K562 (cell line): ENCODE data around the gene TMEM143. TPM values are rescaled to one million over a fixed set of nuclear protein-coding genes. Genes with fewer than 3 reads are reported as not detected.

Experiments
- CEBPG ChIP-seq, 3 experiments: fragments of 200-800 bp in 1 of 3; sonication (Bioruptor generic) in 1 of 3; sonication (generic) in 1 of 3; formaldehyde crosslinking in 1 of 3; IDR thresholded peaks in 2 of 3; conservative IDR thresholded peaks in 1 of 3; 2 replicates each; pipeline versions ENCODE4 v1.6.1 to v1.8.0; 2016 to 2022; ENCODE audit warnings: missing compliant biosample characterization in 2 of 3, missing genetic modification characterization in 2 of 3, mild to moderate bottlenecking in 1 of 3, missing genetic modification reagents in 1 of 3
- CHCHD3 ChIP-seq: fragments of 250-450 bp; sonication (Bioruptor Pico); IDR thresholded peaks from 2 replicates; pipeline ENCODE4 v2.1.2; 2022; ENCODE audit warnings: mild to moderate bottlenecking
- CHD7 ChIP-seq: fragments of 200-600 bp; sonication (generic); IDR thresholded peaks from one replicate; pipeline ENCODE4 v1.6.1; 2012; ENCODE audit warnings: mild to moderate bottlenecking, low read depth, low read length, inconsistent platforms
- DACH1 ChIP-seq: fragments of 450-650 bp; IDR thresholded peaks from 2 replicates; pipeline ENCODE4 v1.6.1; 2018; ENCODE audit not compliant: partially characterized antibody
- ELF1 ChIP-seq: fragments of 200-800 bp; sonication (Bioruptor generic); IDR thresholded peaks from 2 replicates; pipeline ENCODE4 v1.6.1; 2016; ENCODE audit warnings: missing genetic modification characterization, missing compliant biosample characterization
- EP400 ChIP-seq: fragments of 450-650 bp; IDR thresholded peaks from 2 replicates; pipeline ENCODE4 v1.6.1; 2017; ENCODE audit warnings: antibody characterized with exemption, mild to moderate bottlenecking, moderate library complexity
- HDGF ChIP-seq: fragments of 450-650 bp; IDR thresholded peaks from 2 replicates; pipeline ENCODE4 v1.6.1; 2016
- ILK ChIP-seq: fragments of 450-650 bp; IDR thresholded peaks from 2 replicates; pipeline ENCODE4 v1.6.1; 2016; ENCODE audit warnings: missing genetic modification characterization, low read depth, mild to moderate bottlenecking, missing compliant biosample characterization, moderate library complexity, borderline replicate concordance
- L3MBTL2 ChIP-seq: fragments of 450-650 bp; IDR thresholded peaks from 2 replicates; pipeline ENCODE4 v1.6.1; 2016; ENCODE audit warnings: mild to moderate bottlenecking, moderate library complexity
- SMAD1 ChIP-seq: fragments of 150-350 bp; IDR thresholded peaks from 2 replicates; pipeline ENCODE4 v1.6.1; 2014; ENCODE audit warnings: low read length, low read depth; ENCODE audit not compliant: partially characterized antibody
- TRIM25 ChIP-seq: fragments of 450-650 bp; IDR thresholded peaks from 2 replicates; pipeline ENCODE4 v1.7.0; 2016; ENCODE audit warnings: borderline replicate concordance
- ZNF140 ChIP-seq: fragments of 250-450 bp; sonication (Bioruptor Pico); IDR thresholded peaks from 2 replicates; pipeline ENCODE4 v1.8.0; 2021; ENCODE audit warnings: moderate library complexity, mild to moderate bottlenecking, inconsistent platforms
- ZNF212 ChIP-seq: fragments of 450-650 bp; formaldehyde crosslinking; IDR thresholded peaks from 2 replicates; pipeline ENCODE4 v1.4.0; 2020; ENCODE audit warnings: mild to moderate bottlenecking
- ZNF408 ChIP-seq: fragments of 250-450 bp; sonication (Bioruptor Pico); IDR thresholded peaks from 2 replicates; pipeline ENCODE4 v1.4.0; 2020; ENCODE audit warnings: low read depth, mild to moderate bottlenecking, moderate library complexity
- polyA plus RNA-seq, 8 experiments: library from polyadenylated mRNA; depleted of rRNA in 4 of 8; stranded (reverse) in 5 of 8; unstranded in 3 of 8; fragments of >200 nt; fragmentation: Nextera tagmentation in 2 of 8; fragmentation: Illumina TruSeq in 1 of 8; extraction: Ambion mirVana in 2 of 8; extraction: Trizol in 1 of 8; gene quantifications; 2 replicates each; pipeline versions ENCODE4 v1.2.1 to v1.2.3, GENCODE V29; 2011 to 2014; ENCODE audit warnings: inconsistent platforms in 1 of 8, missing spikeins in 1 of 8
- total RNA-seq, 7 experiments: library from RNA; depleted of rRNA in 6 of 7; stranded (reverse); fragments of >200 nt in 6 of 7; fragmentation: Illumina TruSeq in 2 of 7; extraction: Trizol in 2 of 7; gene quantifications; 2 replicates each; pipeline versions ENCODE4 v1.2.1 to v1.2.3, GENCODE V29; 2011 to 2021; ENCODE audit warnings: low replicate concordance in 1 of 7

TMEM143 gene
- total and polyA plus RNA-seq, 9 of the 15 experiments (the other 6 are each of a cell fraction or from before 2014, with no cell fraction given): 0.66 to 8.8 (median 4.3) TPM

GRCh38 chr19:48321622-48322591, 41.8 kb downstream of the TMEM143 start (continued):
- TF ChIP-seq ELF1 (tag) (peak; percentile 94), L3MBTL2 (peak; percentile 89), CEBPG (CRISPR knock-in tag; IDR thresholded peaks at IDR 0.05) (0 out of 2 replicates have a peak, but pooled peaks have one; percentile 15), CEBPG (tag; conservative IDR thresholded peaks at IDR 0.05 in 1 of 2, IDR thresholded peaks at IDR 0.05 in 1 of 2) (no peak), ZNF408 (CRISPR knock-in tag) (no peak), SMAD1 (peak; percentile 48), CHD7 (no peak), ZNF212 (CRISPR knock-in tag) (peak; percentile 62; the same call in 1 of the 2 replicates), CHCHD3 (CRISPR knock-in tag) (0 out of 2 replicates have a peak, but pooled peaks have one; percentile 50), DACH1 (no peak), TRIM25 (no peak), EP400 (peak; percentile 72), ZNF140 (CRISPR knock-in tag) (no peak), HDGF (no peak), ILK (tag) (no peak)
